ENCODE data around the gene NUP205.
"Not testable (repeated sequence)": the region's sequence is repeated elsewhere in the genome, so short reads cannot be mapped to it uniquely, and the experiment has no call there.

GRCh38 chr7:135668852-135669395, 111.2 kb downstream of the NUP205 start:
- TF ChIP-seq, protein P1, sequence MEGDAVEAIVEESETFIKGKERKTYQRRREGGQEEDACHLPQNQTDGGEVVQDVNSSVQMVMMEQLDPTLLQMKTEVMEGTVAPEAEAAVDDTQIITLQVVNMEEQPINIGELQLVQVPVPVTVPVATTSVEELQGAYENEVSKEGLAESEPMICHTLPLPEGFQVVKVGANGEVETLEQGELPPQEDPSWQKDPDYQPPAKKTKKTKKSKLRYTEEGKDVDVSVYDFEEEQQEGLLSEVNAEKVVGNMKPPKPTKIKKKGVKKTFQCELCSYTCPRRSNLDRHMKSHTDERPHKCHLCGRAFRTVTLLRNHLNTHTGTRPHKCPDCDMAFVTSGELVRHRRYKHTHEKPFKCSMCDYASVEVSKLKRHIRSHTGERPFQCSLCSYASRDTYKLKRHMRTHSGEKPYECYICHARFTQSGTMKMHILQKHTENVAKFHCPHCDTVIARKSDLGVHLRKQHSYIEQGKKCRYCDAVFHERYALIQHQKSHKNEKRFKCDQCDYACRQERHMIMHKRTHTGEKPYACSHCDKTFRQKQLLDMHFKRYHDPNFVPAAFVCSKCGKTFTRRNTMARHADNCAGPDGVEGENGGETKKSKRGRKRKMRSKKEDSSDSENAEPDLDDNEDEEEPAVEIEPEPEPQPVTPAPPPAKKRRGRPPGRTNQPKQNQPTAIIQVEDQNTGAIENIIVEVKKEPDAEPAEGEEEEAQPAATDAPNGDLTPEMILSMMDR (IDR thresholded peaks at IDR 0.05; ENCODE audit: borderline replicate concordance, extremely low read depth, low read length, poor library complexity, severe bottlenecking): not testable (repeated sequence)
- TF ChIP-seq EZH2 (IDR thresholded peaks at IDR 0.05; ENCODE audit: borderline replicate concordance, low read depth, low read length, severe bottlenecking): not testable (repeated sequence)

All from DND-41 (cell line).